Stomach (tissue), 4 donors: ENCODE results near the gene NKAIN2.

Experiments
- POLR2A ChIP-seq, 4 donors: fragments of 450-650 bp; IDR thresholded peaks; one replicate each; pipeline ENCODE4 v1.6.1; 2016; ENCODE audit warnings: antibody characterized with exemption in 4 of 4, control low read depth in 2 of 4, mild to moderate bottlenecking in 1 of 4, moderate library complexity in 1 of 4
- POLR2AphosphoS5 ChIP-seq, 3 donors: sonication (generic); formaldehyde crosslinking; IDR thresholded peaks; one replicate each; pipeline ENCODE4 v1.6.1; 2016; ENCODE audit warnings: antibody characterized with exemption in 3 of 3
- TF ChIP-seq, protein P1 (sequence below), 7 experiments: fragments of 450-650 bp in 4 of 7; fragments of 200-600 bp in 3 of 7; sonication (generic) in 3 of 7; IDR thresholded peaks; one replicate each; pipeline ENCODE4 v1.5.1; 2016 to 2019; ENCODE audit warnings: antibody characterized with exemption in 7 of 7, control low read depth in 2 of 7, mild to moderate bottlenecking in 1 of 7

DNA sequence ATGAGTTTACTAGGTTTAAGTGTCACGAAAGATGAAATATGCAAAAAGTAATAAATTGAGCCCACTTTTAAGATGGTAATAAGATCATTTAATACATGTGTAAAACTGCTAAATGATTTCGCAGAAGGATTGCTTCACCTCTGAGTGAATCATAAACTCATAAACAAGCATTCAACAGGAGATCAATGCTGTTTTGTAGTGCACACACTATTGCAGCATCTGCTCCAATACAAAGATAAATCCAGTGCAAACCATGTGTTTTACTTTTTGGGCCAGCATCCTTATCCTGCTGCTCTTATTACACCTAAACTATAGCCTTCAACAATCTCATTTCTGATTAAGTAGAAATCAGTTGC lies 400.1 kb downstream of the NKAIN2 start:
- TF ChIP-seq, protein P1, sequence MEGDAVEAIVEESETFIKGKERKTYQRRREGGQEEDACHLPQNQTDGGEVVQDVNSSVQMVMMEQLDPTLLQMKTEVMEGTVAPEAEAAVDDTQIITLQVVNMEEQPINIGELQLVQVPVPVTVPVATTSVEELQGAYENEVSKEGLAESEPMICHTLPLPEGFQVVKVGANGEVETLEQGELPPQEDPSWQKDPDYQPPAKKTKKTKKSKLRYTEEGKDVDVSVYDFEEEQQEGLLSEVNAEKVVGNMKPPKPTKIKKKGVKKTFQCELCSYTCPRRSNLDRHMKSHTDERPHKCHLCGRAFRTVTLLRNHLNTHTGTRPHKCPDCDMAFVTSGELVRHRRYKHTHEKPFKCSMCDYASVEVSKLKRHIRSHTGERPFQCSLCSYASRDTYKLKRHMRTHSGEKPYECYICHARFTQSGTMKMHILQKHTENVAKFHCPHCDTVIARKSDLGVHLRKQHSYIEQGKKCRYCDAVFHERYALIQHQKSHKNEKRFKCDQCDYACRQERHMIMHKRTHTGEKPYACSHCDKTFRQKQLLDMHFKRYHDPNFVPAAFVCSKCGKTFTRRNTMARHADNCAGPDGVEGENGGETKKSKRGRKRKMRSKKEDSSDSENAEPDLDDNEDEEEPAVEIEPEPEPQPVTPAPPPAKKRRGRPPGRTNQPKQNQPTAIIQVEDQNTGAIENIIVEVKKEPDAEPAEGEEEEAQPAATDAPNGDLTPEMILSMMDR (IDR thresholded peaks at IDR 0.05): no peak
- TF ChIP-seq POLR2AphosphoS5 (IDR thresholded peaks at IDR 0.05): no peak
- no peak for TF ChIP-seq POLR2A (IDR thresholded peaks at IDR 0.05)
